Measurements from ENCODE around the gene IQGAP2. TPM values are rescaled to one million over a fixed set of nuclear protein-coding genes. Genes with fewer than 3 reads are reported as not detected.

Gene IQGAP2
- total and polyA plus RNA-seq, 8 donors, result 15.6 to 29.1 (median 17.1) TPM

- Histone ChIP-seq H3K27me3 (no peaks in the 10 kb centered on the region), H3K4me1 (no peaks in the 10 kb centered on the region), H3K36me3 (peaks cover 0 to 8% of the 10 kb centered on the region in 2 donors), H3K27ac (no peak overlapping the region), H3K4me3 (no peak overlapping the region), H3K9me3 (no peaks in the 10 kb centered on the region)
- no peak for ATAC-seq
- no peak for TF ChIP-seq CTCF (IDR thresholded peaks at IDR 0.05)
- no peak for DNase-seq
- intact Hi-C loops (cut with DNase I), result no loop called here
These were observed 213.1 kb downstream of the IQGAP2 start for GRCh38 chr5:76616206-76616605.

GRCh38 chr5:76617229-76617628 is 214.1 kb downstream of the IQGAP2 start:
- peaks cover 0 to 3% of the 10 kb centered on the region in 2 donors for H3K36me3 ChIP-seq
- TF ChIP-seq CTCF (IDR thresholded peaks at IDR 0.05), result no peak
- H3K4me1 ChIP-seq, result no peaks in the 10 kb centered on the region
- no peaks in the 10 kb centered on the region for H3K9me3 ChIP-seq
- no peak overlapping the region for H3K27ac ChIP-seq
- no peaks in the 10 kb centered on the region for H3K27me3 ChIP-seq
- intact Hi-C loops (cut with DNase I), result no loop called here
- H3K4me3 ChIP-seq, result no peak overlapping the region
- DNase-seq (no peak), ATAC-seq (no peak)

- no peak overlapping the region for H3K4me3 ChIP-seq
- no peaks in the 10 kb centered on the region for H3K27me3 ChIP-seq
- peaks cover 0 to 3% of the 10 kb centered on the region in 2 donors for H3K36me3 ChIP-seq
- no peaks in the 10 kb centered on the region for H3K4me1 ChIP-seq
- no peak overlapping the region for H3K27ac ChIP-seq
- intact Hi-C loops (cut with DNase I), result no loop called here
- TF ChIP-seq CTCF (IDR thresholded peaks at IDR 0.05), result no peak
- ATAC-seq, result no peak
- H3K9me3 ChIP-seq, result no peaks in the 10 kb centered on the region
- no peak for DNase-seq
These were observed 214.6 kb downstream of the IQGAP2 start for GRCh38 chr5:76617675-76618074.

- no peak for DNase-seq
- Histone ChIP-seq H3K4me3 (no peak overlapping the region), H3K36me3 (no peaks in the 10 kb centered on the region), H3K4me1 (no peaks in the 10 kb centered on the region), H3K9me3 (no peaks in the 10 kb centered on the region), H3K27ac (no peak overlapping the region), H3K27me3 (no peaks in the 10 kb centered on the region)
- intact Hi-C loops (cut with DNase I), result no loop called here
- no peak for TF ChIP-seq CTCF (IDR thresholded peaks at IDR 0.05)
- no peak for ATAC-seq
These were observed 217.1 kb downstream of the IQGAP2 start for GRCh38 chr5:76620166-76620565.

- ATAC-seq (no peak), DNase-seq (no peak)
- Histone ChIP-seq H3K36me3 (no peaks in the 10 kb centered on the region), H3K27me3 (no peaks in the 10 kb centered on the region), H3K4me1 (no peaks in the 10 kb centered on the region), H3K9me3 (no peaks in the 10 kb centered on the region), H3K4me3 (no peak overlapping the region), H3K27ac (no peak overlapping the region)
- intact Hi-C loops (cut with DNase I), result no loop called here
- TF ChIP-seq CTCF (IDR thresholded peaks at IDR 0.05), result no peak
These were observed 219.0 kb downstream of the IQGAP2 start for GRCh38 chr5:76622076-76622475.

Measured in left lung (tissue), 10 donors.